GM19035 (cell line): ENCODE data around the gene CDON.
"Not testable (repeated sequence)": the region's sequence is repeated elsewhere in the genome, so short reads cannot be mapped to it uniquely, and the experiment has no call there.

ENCODE experiments used
- ATAC-seq: cut with Tn5 transposase; IDR thresholded peaks from one replicate; pipeline ENCODE4 v1.9.1; 2021; ENCODE audit not compliant: unreplicated experiment

Gene CDON

DNA sequence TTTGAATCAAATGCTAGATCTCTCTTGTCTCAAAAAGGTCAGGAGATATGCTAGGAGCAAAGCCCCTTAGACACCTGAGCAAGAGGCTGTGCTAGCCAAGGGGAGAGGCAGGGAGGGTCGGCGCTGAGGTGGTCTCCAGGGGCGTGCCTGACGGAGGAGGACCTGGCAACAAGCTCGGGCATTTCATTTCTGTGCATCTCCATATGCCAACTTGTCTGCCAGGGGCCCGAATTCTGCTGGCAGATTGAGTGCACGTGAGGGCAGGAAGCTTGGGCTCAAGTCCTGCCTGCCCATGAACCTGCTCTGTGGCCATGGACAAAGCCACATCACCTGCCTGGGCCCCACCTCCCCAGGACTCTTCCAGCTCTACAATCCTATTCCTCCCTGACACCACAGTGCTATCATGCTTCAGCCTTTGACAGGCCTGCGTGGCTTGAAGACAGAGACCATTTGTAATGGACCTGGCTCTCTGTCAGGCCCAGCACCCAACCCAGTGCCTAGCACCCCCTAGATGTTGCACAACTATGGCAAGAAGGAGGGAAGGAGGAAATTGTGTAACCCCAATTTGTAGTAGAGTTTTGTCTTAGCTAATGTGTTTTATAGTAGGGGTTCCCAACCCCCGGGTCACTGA lies 133.1 kb downstream of the CDON start:
- ATAC-seq: no peak

DNA sequence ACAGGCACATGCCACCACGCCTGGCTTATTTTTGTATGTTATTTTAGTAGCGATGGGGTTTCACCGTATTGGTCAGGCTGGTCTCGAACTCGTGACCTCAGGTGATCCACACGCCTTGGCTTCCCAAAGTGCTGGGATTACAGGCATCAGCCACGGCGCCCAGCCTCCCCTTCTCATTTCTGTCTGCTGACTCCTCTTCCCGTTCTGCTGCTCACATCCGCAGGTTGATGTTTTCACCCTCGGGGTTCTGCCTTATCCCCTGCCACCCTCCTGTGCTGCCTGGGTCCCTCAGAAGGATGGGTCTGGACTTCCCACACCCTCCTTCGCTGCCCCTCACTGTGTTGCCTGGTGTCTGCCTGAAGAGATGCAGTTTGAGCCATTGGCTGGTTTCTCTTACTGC lies 136.0 kb downstream of the CDON start:
- no peak for ATAC-seq

DNA sequence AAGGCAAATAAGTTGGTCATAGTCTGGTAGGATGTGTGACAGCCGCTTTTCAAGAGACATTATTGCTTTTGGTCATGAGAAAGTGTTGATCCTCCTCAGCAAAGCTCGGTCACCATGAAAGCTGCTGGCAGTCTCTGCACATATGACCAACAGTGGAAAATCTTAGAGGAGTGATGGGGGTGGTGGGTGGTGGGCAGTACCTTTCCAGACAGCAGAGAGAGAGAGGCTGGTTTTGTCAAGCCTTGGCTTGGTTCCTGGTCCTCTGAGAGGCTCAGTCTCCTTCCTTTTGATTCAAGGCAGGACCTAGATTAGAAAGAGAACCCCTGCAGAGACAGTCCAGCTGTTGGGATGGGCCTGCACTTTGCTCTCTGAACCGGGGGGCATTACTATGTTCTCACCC lies 136.9 kb downstream of the CDON start:
- ATAC-seq: no peak

DNA sequence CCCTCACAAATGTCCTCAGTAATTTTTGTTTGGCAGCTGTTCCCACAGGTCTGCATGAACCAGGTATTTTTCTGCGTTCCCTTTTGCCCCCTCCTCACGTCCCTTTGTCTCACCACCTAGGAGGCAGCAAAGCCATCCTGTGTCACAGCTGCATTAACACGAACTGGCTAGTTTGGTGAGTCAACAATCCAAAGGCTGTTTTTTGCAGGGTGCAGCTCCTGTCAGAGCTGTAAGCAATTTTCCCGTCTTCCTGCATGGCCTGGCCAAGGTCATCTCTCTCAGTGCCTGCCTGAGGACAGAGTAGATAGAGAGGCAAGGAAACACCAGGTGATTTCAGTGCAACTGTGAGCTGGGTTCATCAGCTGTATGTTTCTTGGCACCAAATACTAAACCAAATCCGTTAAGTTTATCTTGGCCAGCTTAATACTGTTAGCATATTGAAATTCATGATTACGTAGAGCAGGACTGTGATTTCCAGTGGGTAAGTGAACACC lies 137.4 kb downstream of the CDON start:
- no peak for ATAC-seq

DNA sequence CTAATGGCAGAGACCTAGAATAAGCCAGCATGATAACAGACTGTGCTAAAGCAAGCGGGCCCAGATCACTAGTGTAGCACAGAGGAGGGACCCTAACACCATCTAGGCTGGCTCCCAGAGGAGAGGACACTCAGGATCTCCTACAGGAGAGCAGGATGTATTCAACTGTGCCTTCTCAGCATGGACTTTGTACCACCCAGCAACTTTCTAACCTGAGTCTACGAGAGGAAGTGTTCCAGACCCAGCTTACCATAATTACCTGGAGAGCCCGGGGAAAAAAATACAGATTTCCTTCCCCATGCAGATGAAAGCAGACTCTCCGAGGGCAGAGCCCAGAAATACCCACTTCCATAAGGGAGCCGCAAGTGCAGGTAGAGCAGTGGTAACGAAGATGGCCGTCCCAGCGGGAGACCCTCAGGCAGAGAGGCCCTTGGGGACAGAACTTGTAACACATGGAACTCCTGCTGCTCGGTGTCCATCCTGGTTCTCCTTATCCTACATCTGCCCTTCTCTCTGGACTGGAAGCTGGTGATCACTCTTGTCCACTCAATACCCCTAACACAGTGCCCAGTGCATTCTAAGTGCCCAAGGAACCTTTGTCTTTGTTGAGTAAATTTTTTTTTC lies 138.2 kb downstream of the CDON start:
- no peak for ATAC-seq

DNA sequence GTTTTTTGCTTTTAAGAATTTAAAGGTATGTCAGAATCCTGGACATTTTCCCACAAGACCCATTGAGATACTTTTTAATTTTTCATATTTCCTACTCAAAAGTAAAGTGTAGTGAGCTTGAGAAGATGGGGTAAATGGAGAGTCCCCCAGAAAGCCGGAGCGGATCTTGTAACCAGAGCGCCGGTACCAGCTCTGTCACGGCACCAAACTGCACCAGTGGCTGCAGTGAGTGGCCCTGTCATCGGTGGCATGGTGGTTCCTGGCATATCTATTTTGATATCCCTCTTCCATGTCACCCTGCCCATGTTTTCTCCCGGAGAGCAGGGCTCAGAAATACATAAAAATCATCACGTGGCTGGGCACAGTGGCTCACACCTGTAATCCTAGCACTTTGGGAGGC lies 139.0 kb downstream of the CDON start:
- no peak for ATAC-seq

DNA sequence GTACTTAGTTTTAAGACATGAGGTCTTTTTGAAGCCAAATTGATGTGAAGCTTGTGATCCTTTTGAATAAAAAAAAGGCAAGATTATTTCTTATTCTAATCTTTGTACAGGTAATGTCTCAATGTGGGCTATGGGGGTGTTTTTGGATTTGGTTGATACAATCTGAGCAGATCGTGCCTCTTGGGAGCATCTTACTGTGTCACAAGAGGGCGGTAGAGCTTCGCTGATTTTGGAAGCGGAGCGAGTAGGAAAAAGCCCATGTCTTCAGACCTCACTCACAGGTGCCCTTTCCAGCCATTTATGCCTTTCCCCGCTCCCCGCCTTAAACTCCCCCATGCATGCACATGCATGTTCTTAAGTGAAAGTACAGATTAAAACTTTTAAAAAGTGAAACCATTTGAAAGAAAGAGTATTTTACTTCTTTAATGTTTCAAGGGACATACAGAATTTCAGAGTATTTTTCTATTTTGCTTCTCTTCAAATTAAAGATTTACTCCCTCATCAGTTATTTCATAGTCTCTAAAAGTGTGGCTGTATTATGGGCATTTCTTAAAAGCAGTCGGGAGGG lies 139.6 kb downstream of the CDON start:
- ATAC-seq: peak; percentile 81

DNA sequence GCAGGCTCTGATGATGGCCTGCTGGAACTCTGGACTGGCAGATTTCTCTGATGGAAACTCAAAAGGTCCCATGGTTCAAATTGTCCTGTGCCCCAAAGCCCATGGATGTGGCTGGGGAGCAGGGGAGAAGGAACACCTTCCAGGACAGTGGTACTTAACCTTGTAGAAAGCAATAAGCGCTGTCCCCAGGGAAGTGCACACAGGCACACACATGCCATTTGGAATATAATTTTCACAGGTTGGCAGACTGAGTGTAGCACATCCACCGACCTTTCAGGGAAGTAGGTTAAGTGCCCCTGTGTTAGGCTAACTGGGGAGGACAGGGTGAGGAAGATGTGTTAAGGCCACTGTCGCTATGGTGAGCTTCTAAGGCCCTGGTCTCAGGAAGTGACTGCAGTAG lies 140.5 kb downstream of the CDON start:
- ATAC-seq: no peak

DNA sequence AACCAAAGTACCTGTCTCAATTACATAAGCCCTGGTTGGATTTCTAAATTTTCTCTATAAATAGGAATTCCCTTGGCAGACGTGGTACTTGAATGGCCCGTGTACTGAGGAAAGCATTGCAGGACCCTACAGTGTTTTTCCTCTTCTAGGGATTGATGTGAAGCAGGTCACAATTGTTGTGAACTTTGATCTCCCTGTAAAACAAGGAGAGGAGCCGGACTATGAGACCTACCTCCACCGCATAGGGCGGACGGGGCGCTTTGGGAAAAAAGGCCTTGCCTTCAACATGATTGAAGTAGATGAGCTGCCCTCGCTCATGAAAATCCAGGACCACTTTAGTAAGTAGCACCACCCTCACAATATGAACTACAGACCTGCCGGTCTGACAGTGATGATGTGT lies 141.6 kb downstream of the CDON start:
- no peak for ATAC-seq

DNA sequence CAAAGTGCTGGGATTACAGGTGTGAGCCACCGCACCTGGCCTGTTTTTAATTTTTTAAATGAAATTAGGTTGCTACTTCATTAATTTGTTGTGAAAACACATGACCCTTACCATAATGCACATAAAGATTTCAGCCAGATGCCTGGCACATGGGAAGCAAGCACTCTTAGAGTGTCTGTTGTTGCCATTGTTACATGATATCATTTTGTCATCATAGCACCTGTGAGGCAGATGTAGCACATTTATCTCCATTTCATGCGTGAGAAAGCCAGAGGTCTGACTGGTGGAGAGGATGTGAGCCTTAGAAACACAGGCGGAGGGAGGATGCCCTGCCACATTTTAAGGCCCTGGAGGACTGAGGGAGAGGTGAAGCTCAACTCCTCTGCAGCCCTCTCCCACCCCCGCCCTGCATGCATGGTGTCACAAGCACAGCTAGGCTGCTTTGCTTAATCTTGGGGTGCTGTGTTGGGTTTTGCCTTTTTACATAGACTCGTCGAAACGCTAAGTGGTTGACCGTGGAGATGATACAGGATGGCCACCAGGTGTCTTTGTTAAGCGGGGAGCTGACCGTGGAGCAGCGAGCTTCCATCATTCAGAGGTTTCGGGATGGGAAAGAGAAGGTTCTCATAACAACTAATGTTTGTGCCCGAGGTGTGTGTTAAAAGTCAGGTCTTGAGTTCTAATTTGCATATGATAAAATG lies 144.4 kb downstream of the CDON start:
- no peak for ATAC-seq

DNA sequence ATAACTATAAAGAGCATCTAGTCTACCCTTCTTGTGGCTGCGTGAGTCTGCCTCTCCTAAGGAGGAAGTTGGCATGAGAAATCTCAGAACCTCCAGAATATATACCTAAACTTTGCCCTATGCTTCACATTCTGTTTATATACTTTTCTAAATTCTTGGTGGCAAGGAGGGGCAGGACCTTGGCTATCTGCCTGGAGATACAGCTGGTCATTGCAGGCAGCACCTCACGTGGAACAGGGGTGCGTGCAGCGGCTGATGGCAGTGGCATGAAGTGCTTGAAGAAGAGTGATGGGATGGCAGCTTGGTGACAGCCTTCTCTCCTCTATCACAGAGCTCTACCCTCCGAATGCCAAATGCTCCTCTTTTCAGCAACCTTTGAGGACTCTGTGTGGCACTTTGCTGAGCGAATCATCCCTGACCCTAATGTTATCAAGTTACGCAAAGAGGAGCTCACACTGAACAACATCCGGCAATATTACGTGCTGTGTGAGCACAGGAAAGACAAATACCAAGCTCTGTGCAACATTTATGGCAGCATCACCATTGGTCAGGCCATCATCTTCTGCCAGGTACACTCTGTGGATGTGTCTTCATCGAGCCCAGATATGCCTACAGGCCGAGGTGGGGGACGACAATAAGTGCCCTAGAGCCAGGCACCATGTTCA lies 145.9 kb downstream of the CDON start:
- no peak for ATAC-seq

DNA sequence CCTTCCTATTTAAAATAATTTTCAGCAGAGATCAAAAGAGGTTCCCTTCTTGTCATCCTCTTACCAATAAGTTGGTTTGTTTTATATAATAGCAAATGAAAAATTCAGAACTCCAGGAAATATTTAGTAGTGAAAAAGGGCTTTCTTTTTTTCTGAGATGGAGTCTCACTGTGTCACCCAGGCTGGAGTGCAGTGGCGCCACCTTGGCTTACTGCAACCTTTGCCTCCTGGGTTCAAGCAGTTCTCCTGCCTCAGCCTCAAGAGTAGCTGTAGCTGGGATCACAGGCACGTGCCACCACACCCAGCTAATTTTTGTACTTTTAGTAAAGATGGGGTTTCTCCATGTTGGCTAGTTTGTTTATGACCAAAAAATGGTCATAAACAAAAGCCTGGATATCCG lies 148.1 kb downstream of the CDON start:
- ATAC-seq: not testable (repeated sequence)

DNA sequence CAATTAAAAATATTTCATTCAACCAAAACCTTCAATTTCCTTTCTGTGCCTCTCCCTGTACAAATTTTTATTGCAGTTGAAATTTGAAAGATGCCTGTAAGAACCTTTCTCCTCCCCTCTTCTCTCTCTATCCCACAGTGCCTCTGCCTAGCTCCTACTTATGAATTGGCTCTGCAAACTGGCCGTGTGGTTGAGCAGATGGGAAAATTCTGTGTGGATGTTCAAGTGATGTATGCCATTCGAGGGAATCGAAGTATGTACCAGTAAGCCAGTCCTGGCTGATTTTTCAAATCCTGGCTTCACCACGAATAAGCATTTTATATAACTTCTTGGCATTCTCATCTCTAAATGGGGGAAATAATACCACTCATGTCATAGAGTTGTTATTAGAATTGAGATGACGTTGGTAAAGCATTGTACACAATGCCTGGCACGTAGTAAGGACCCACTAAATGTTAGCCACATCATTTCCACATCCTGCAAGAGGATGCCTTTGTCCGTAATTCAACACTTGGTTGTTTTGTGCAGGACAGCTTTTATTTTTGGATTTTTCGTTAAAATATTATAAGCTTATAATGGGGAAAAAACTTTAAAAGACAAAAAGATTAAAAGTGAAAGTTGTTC lies 152.3 kb downstream of the CDON start:
- ATAC-seq: no peak
